SK-N-SH (cell line): ENCODE measurements around the gene EXOG. TPM values are rescaled to one million over a fixed set of nuclear protein-coding genes. Genes with fewer than 3 reads are reported as not detected.

Experiments
- CTCF ChIA-PET: fragments of 300-600, 350-600 bp; formaldehyde crosslinking; extraction: SDS; loops from one replicate; lab custom pipeline; 2021; lab: Yijun Ruan, JAX
- POLR2A ChIA-PET: fragments of 350-600 bp; sonication (Branson Sonifier 250); formaldehyde crosslinking; extraction: SDS; loops from one replicate; lab custom pipeline; 2020; ENCODE audit warnings: antibody characterized with exemption, inconsistent platforms; lab: Yijun Ruan, JAX
- DNase-seq: peaks from one replicate; pipeline ENCODE4 v3.0.0; 2012
- H2AFZ ChIP-seq: fragments of 200-600 bp; sonication (generic); 2 replicates; pipeline ENCODE4 v1.8.1; 2016; ENCODE audit warnings: antibody characterized with exemption, mild to moderate bottlenecking, low read depth
- H3F3A ChIP-seq: fragments of 200-600 bp; sonication (generic); replicated peaks from 2 replicates; pipeline ENCODE3; 2016; ENCODE audit warnings: antibody characterized with exemption, mild to moderate bottlenecking; ENCODE audit not compliant: insufficient read depth
- H3K27ac ChIP-seq, 2 experiments: fragments of 200-500 bp in 1 of 2; fragments of 200-600 bp in 1 of 2; sonication (Bioruptor generic) in 1 of 2; sonication (generic), shearing (Covaris generic) in 1 of 2; 2 replicates each; pipeline versions ENCODE4 v1.5.1 to v1.6.1; 2014 to 2016; ENCODE audit warnings: low read depth in 2 of 2, inconsistent platforms in 1 of 2, low read length in 1 of 2, mild to moderate bottlenecking in 1 of 2, mixed read lengths in 1 of 2
- H3K27me3 ChIP-seq: fragments of 200-600 bp; sonication (generic), shearing (Covaris generic); 2 replicates; pipeline ENCODE4 v1.6.1; 2016; ENCODE audit warnings: mixed run types; ENCODE audit not compliant: insufficient read depth
- H3K36me3 ChIP-seq, 2 experiments: fragments of 200-500 bp in 1 of 2; fragments of 200-600 bp in 1 of 2; sonication (Bioruptor generic) in 1 of 2; sonication (generic) in 1 of 2; replicated peaks in 1 of 2; 2 replicates each; pipeline versions ENCODE3 to v1.5.1; 2014 to 2016; ENCODE audit warnings: low read length in 1 of 2, mild to moderate bottlenecking in 1 of 2; ENCODE audit not compliant: insufficient read depth in 2 of 2, control insufficient read depth in 1 of 2
- H3K4me1 ChIP-seq, 2 experiments: fragments of 200-500 bp in 1 of 2; fragments of 200-600 bp in 1 of 2; sonication (Bioruptor generic) in 1 of 2; sonication (generic), shearing (Covaris generic) in 1 of 2; 2 replicates each; pipeline versions ENCODE4 v1.5.1 to v1.6.1; 2014 to 2016; ENCODE audit warnings: low read depth in 1 of 2, low read length in 1 of 2, mixed run types in 1 of 2; ENCODE audit not compliant: insufficient read depth in 2 of 2, control insufficient read depth in 1 of 2
- H3K4me2 ChIP-seq: fragments of 200-600 bp; sonication (generic), shearing (Covaris generic); 2 replicates; pipeline ENCODE4 v1.6.1; 2017; ENCODE audit warnings: mixed run types
- H3K4me3 ChIP-seq, 2 experiments: fragments of 200-500 bp in 1 of 2; fragments of 200-600 bp in 1 of 2; sonication (Bioruptor generic) in 1 of 2; sonication (generic), shearing (Covaris generic) in 1 of 2; 2 replicates each; pipeline versions ENCODE4 v1.5.1 to v1.8.1; 2014 to 2016; ENCODE audit warnings: low read depth in 2 of 2, inconsistent platforms in 1 of 2, low read length in 1 of 2, mild to moderate bottlenecking in 1 of 2, mixed read lengths in 1 of 2, moderate library complexity in 1 of 2
- H3K79me2 ChIP-seq: fragments of 200-600 bp; sonication (generic); 2 replicates; pipeline ENCODE4 v1.8.1; 2017; ENCODE audit warnings: mild to moderate bottlenecking; ENCODE audit not compliant: insufficient read depth
- H3K9ac ChIP-seq: fragments of 200-600 bp; sonication (generic); 2 replicates; pipeline ENCODE4 v1.6.1; 2017; ENCODE audit warnings: mixed run types
- H3K9me2 ChIP-seq: fragments of 200-600 bp; sonication (generic); 2 replicates; pipeline ENCODE4 v1.6.1; 2017; ENCODE audit warnings: mixed run types
- H3K9me3 ChIP-seq: fragments of 200-600 bp; sonication (generic); 2 replicates; pipeline ENCODE4 v1.6.1; 2017; ENCODE audit warnings: mixed run types, mild to moderate bottlenecking, moderate library complexity
- H4K20me1 ChIP-seq: fragments of 200-600 bp; sonication (generic); 2 replicates; pipeline ENCODE4 v1.6.1; 2017; ENCODE audit warnings: mild to moderate bottlenecking, mixed run types; ENCODE audit not compliant: insufficient read depth
- CHD2 ChIP-seq: fragments of 150-350 bp; IDR thresholded peaks from 2 replicates; pipeline ENCODE4 v1.6.1; 2018; ENCODE audit warnings: low read length; ENCODE audit not compliant: partially characterized antibody
- CTCF ChIP-seq: fragments of 200-600 bp; sonication (generic); IDR thresholded peaks from 2 replicates; pipeline ENCODE4 v1.6.1; 2017; ENCODE audit warnings: antibody characterized with exemption, mild to moderate bottlenecking, moderate library complexity
- EZH2phosphoT487 ChIP-seq: fragments of 200-600 bp; sonication (generic); IDR thresholded peaks from 2 replicates; pipeline ENCODE4 v1.6.1; 2017; ENCODE audit warnings: low read depth, mixed run types, mild to moderate bottlenecking, antibody characterized with exemption, moderate library complexity, borderline replicate concordance
- FOSL2 ChIP-seq: IDR thresholded peaks from 2 replicates; pipeline ENCODE4 v1.4.0; 2012; ENCODE audit warnings: low read depth, mild to moderate bottlenecking, moderate library complexity, borderline replicate concordance
- MEF2A ChIP-seq: IDR thresholded peaks from 2 replicates; pipeline ENCODE4 v1.4.0; 2012; ENCODE audit warnings: low read depth, borderline replicate concordance
- MXI1 ChIP-seq: IDR thresholded peaks from 2 replicates; pipeline ENCODE4 v1.6.1; 2012; ENCODE audit warnings: mild to moderate bottlenecking, low read depth, low read length, improper control_type of control experiment
- NFIC ChIP-seq: IDR thresholded peaks from 2 replicates; pipeline ENCODE4 v1.4.0; 2012; ENCODE audit warnings: borderline replicate concordance
- PBX3 ChIP-seq: IDR thresholded peaks from 2 replicates; pipeline ENCODE4; 2012
- POLR2AphosphoS5 ChIP-seq: IDR thresholded peaks from 2 replicates; pipeline ENCODE4 v1.6.1; 2012; ENCODE audit warnings: low read depth, low read length
- RCOR1 ChIP-seq: fragments of 150-350 bp; IDR thresholded peaks from 2 replicates; pipeline ENCODE4 v1.6.1; 2017; ENCODE audit warnings: antibody characterized with exemption, low read length
- RFX5 ChIP-seq: IDR thresholded peaks from 2 replicates; pipeline ENCODE4 v1.6.1; 2012; ENCODE audit warnings: mild to moderate bottlenecking, improper control_type of control experiment, low read length
- SIN3A ChIP-seq: IDR thresholded peaks from 2 replicates; pipeline ENCODE4 v1.6.1; 2012; ENCODE audit warnings: low read depth, mild to moderate bottlenecking, low read length, moderate library complexity, borderline replicate concordance
- TAF1 ChIP-seq: IDR thresholded peaks from 2 replicates; pipeline ENCODE4 v1.6.1; 2012; ENCODE audit warnings: low read depth, mild to moderate bottlenecking, low read length, moderate library complexity, borderline replicate concordance
- TEAD4 ChIP-seq: IDR thresholded peaks from 2 replicates; pipeline ENCODE4 v1.4.0; 2012; ENCODE audit warnings: mild to moderate bottlenecking, borderline replicate concordance; ENCODE audit not compliant: insufficient read depth
- USF1 ChIP-seq: IDR thresholded peaks from 2 replicates; pipeline ENCODE4 v1.4.0; 2012; ENCODE audit warnings: low read depth, borderline replicate concordance
- YY1 ChIP-seq: IDR thresholded peaks from 2 replicates; pipeline ENCODE4 v1.4.0; 2012; ENCODE audit warnings: low read depth, mild to moderate bottlenecking
- ZBTB33 ChIP-seq: IDR thresholded peaks from 2 replicates; pipeline ENCODE4 v1.4.0; 2012; ENCODE audit warnings: low read depth, borderline replicate concordance
- WGBS: methylation state at CpG from one replicate; pipeline ENCODE4 v1.1.6; 2017; ENCODE audit warnings: low lambda C conversion rate; 5-methylcytosine and 5-hydroxymethylcytosine counted together
- polyA plus RNA-seq, 3 experiments: library from polyadenylated mRNA; depleted of rRNA; stranded (reverse); fragments of >200 nt; gene quantifications; 2 replicates each; pipeline ENCODE4 v1.2.3, GENCODE V29; 2012

EXOG gene
- polyA plus RNA-seq, 1 of the 3 experiments (the other 2 are of a cell fraction) = 6.2 TPM

- Histone ChIP-seq H3K36me3 (peaks cover 57 to 64% of the 10 kb centered on the region in 2 experiments), H3K27ac (no peak overlapping the region), H4K20me1 (no peaks in the 10 kb centered on the region), H3K9me2 (no peaks in the 10 kb centered on the region), H2AFZ (no peak overlapping the region), H3K4me1 (no peaks in the 10 kb centered on the region; a peak in 1 of 4 replicates), H3K27me3 (no peaks in the 10 kb centered on the region), H3K9me3 (no peaks in the 10 kb centered on the region), H3K4me2 (no peak overlapping the region), H3K4me3 (no peak overlapping the region), H3K9ac (no peak overlapping the region), H3F3A (no peaks in the 10 kb centered on the region), H3K79me2 (no peaks in the 10 kb centered on the region)
- 100% methylated on average over 3 of the region's 3 CpGs for WGBS
- no peak for DNase-seq
- no peak for TF ChIP-seq EZH2phosphoT487
- no peak for TF ChIP-seq YY1
- TF ChIP-seq TAF1 = no peak
- TF ChIP-seq RFX5 = no peak
- no peak for TF ChIP-seq TEAD4
- no peak for TF ChIP-seq PBX3
- no peak for TF ChIP-seq CHD2
- no peak for TF ChIP-seq USF1
- no peak for TF ChIP-seq MEF2A
- no peak for TF ChIP-seq SIN3A
- POLR2A ChIA-PET = no interaction called here
- CTCF ChIA-PET = interaction anchor here (1.0 to 7.7 kb wide), 4 partner anchors 9 to 332 kb away, joined by 3 to 65 read pairs (median 10); no protein-coding TSS in a partner anchor
Measured at GRCh38 chr3:38511546-38511945, 15.4 kb downstream of the EXOG start.

GRCh38 chr3:38515367-38515766 lies 19.2 kb downstream of the EXOG start:
- Histone ChIP-seq H4K20me1 (peaks cover 3% of the 10 kb centered on the region; the same call in 1 of the 2 replicates), H3K36me3 (peaks cover 36 to 44% of the 10 kb centered on the region in 2 experiments), H3K4me3 (no peak overlapping the region), H3K4me2 (no peak overlapping the region), H3F3A (peaks cover 13% of the 10 kb centered on the region)
- POLR2A ChIA-PET = no interaction called here
- DNase-seq = no peak
- no peak for TF ChIP-seq MXI1
- no peak for TF ChIP-seq USF1
- TF ChIP-seq FOSL2 = no peak
- TF ChIP-seq YY1 = no peak
- no peak for TF ChIP-seq CTCF
- TF ChIP-seq RCOR1 = no peak
- TF ChIP-seq CHD2 = no peak
- TF ChIP-seq POLR2AphosphoS5 = no peak
- TF ChIP-seq ZBTB33 = no peak
- no peak for TF ChIP-seq NFIC
- TF ChIP-seq, all 33 proteins: peak for 0
- Histone ChIP-seq H3K79me2 (no peaks in the 10 kb centered on the region; the same call in 1 of the 2 replicates), H3K9me3 (no peaks in the 10 kb centered on the region), H3K9ac (no peak overlapping the region), H3K4me1 (no peaks in the 10 kb centered on the region; a peak in 2 of 4 replicates), H3K27ac (no peak overlapping the region), H2AFZ (no peak overlapping the region), H3K27me3 (no peaks in the 10 kb centered on the region), H3K9me2 (no peaks in the 10 kb centered on the region)
- WGBS = 91% methylated on average over 6 of the region's 7 CpGs
- CTCF ChIA-PET = interaction anchor here (0.9 to 13.0 kb wide), 6 partner anchors 9 to 142 kb away, joined by 3 to 556 read pairs (median 4); partner anchors contain the start of gene EXOG
